HS-27A (cell line): Measurements from ENCODE around the gene EXOC6B.

Experiments used
- DNase-seq: peaks from one replicate; pipeline ENCODE4 v3.0.0-alpha.2; 2012; ENCODE audit warnings: low read depth, missing footprints

Gene EXOC6B

GRCh38 chr2:72132981-72133720 is 692.7 kb downstream of the EXOC6B start:
- no peak for DNase-seq

DNA sequence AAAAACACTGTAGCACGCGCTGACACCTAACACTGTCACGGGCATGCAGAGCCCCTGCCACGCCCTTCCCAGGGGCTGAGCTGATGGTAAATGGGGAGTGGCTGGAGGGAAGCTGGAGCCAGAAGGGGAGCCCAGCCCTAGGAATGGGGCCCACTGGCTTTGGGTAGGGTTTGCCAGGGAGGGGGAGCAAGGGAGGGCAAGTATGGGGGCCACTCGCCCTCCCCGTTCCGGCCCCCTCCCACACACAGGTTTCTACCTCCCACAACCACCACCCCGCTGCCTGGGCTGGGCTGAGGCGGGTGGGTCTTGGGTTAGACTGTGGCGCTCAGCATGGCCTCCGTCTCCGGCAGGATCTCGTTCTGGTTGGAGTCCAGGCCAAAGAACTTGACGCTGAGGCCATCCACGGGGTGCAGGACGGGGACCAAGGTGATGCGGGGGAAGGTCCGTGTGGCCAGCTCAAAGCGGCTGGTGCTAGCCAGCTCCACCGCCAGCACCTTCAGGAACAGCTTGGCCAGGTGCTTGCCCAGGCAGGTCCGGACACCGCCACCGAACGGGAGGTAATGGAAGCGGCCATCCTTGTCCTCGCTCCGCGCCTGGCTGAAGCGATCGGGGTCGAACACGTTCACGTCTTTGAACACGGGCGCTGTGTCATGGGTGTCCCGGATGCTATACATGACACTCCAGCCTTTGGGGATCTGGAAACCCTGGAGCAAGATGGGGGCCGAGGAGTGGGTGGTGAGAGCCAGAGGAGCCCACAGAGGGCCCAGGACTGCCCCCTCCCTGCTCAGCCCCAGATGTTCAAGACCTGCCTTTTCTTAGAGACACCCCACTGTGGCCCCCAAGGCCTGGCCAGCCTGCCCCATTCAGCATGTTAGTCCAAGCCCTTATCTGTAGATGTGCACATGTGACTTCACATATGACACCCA is 693.7 kb downstream of the EXOC6B start:
- no peak for DNase-seq

DNA sequence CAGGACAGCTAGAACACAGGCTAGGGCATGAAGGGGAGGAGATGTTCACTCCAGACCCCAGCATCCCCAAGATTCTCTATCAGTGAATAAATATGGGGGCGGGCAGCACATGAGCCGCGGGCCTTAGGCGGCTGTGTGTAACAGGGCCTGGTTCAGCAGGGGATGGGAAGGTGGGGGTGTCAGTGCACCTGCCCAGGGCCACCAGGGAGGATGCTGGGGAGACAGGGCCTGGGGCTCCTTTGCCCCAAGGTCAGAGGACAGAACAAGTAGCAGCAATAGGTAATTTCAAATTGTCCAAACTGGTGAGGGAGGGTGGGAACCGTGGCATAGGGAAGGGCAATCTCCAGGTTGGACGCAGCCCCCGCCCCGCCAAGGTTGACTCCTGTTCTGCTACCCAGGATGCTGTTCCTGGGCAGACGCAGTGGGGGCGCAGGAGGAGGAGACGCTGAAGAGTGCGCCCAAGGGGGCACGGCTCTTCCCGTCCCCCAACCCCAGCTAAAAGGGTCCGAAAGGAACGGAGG is 694.4 kb downstream of the EXOC6B start:
- no peak for DNase-seq

DNA sequence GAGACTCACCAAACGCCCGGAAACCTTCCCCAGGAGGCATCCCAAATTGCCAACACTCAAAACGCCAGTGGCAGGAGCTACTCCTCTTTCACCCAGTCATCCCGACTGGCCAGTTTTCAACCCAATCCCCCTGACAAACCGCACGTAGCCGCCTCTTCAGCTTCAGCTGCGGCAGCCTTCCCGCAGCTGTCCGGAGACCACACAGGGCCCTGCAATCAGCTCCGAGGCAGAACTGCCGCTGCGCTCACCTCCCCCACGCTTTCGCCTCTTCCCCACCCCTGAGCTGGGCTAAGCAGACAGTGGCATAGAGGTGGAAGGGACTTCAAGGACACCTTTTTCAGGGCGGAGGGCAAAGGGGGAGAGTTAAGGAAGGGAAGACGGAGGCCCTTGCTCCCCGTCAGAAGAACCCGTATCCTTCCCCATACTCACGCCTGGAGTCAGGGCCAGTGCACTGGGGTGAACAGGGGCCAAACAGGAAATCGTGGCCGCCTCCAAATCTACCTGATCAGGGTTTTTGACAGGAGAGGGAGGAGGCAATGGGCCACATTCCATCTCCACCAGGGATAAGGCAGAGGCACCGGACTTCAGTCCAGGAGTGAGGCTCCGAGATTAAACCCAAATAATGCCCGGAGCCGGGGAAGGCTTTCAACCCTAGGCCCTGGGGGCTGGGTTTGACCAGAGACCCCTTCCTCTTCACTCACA is 695.0 kb downstream of the EXOC6B start:
- no peak for DNase-seq

GRCh38 chr2:72129681-72130340 is 696.0 kb downstream of the EXOC6B start:
- DNase-seq = no peak

DNA sequence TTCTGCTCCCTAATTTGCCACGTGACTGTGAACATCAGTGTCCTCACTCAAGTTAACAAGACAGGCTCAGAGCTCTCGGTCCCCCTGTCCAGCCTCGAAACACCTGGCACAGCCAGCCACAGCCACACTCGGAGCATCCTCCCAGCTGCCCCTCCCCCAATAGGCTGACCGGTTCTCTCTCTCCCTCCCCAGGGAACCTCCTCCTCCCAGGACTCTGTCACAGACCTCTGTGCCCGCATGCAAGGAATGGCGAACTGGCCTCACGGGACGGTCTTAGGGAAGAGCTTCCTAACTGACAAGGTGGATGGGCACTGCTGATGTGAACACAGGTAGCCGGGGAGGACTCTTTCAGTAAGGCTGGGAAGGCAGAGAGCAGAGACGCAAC is 697.0 kb downstream of the EXOC6B start:
- no peak for DNase-seq

DNA sequence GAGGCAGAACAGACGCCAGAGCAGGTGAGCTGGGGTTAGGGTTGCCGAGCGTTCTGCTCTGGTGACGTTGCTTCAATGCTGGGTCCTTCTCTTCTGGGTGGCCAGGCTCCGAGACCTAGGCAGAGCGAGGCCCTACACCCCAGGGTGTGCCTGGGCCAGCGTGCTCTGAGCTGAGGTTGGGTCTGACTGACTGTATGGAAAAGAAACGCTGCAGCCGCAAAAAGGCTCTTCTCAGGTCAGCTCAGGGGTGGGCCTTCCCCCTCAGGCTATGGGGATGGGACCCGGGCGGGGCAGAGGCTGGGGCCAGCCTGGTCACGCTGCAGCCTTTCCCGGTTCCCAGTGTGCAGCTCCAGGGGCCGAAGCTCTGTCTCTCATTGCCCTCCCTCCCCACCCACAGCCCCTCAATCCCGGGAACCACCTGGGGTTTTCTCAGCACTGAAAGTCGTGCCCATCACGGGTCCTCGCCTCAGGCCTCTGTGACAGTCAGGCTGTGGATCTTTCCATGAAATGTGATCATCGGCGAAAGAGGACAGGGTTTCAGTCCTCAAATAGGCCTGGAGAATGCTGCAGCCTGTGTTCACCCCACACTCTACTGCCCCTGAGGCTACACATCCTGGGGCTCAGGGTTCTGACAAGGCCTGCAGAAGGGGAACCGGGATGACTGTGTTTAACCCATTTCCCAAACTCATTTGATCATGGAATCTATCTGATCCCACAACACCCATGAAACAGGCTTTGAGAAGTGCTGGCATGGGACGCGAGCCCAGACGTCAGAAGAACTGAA is 697.6 kb downstream of the EXOC6B start:
- DNase-seq = no peak

- no peak for DNase-seq
Measured at GRCh38 chr2:72127401-72128058, 698.3 kb downstream of the EXOC6B start.

DNA sequence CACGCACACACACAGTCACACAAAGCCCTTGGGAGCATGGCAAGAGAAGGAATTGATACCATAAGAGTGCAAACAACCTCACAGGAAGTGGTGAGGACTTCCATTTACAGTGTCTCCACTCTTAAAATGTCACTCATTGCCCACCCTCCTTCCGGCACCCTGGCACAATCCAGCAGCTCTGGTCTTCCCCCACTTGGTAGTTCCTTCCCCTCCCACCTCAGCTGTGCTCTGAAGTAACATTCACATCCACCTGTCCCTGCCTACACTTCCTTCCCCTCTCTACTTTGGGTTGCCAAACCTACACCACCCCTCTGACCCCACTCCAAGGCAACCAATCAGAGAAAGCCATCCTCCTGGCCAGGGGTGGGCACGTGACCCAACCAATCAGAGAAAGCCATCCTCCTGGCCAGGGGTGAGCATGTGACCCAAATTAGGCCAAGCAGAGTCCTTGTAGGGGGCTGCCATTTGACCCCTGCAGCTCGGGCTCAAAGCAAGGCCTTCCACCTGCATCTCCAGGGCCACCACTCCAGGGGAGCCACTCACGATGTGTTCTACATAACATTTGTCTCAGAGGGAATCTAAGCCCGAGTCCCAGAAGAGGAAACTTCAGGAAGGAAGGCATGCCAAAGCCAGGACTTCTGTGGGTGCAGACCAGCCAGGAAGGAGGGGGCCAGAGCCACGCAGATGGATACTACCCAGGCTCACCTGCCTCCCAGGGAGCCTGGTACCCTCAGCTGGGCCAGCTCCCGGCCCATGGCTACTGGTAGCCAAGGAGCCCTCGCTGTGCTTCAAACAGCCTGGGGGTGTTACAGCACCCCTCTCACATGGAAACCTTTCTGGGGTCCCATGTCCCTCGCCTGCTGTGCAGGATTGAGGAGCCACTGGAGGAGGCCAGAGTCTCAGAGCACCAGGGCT is 699.4 kb downstream of the EXOC6B start:
- no peak for DNase-seq
